A673 (cell line): Measurements from ENCODE around the gene COMT. TPM values are rescaled to one million over a fixed set of nuclear protein-coding genes. Genes with fewer than 3 reads are reported as not detected.

Experiments
- BruUV-seq: library from RNA; stranded (reverse); fragments of 400-500 nt; replicated peaks from 2 replicates; lab custom pipeline; 2021; lab: Mats Ljungman, UMichigan
- CTCF ChIA-PET: fragments of 300-600 bp; sonication (Branson Sonifier 250); formaldehyde crosslinking; loops from one replicate; lab custom pipeline; 2022; ENCODE audit warnings: antibody characterized with exemption; lab: Charles Lee
- POLR2A ChIA-PET: fragments of 300-600 bp; sonication (Branson Sonifier 250); formaldehyde crosslinking; loops from one replicate; lab custom pipeline; 2022; ENCODE audit warnings: antibody characterized with exemption; ENCODE audit not compliant: low non-redundant PET; lab: Charles Lee
- DNase-seq: peaks from one replicate; pipeline ENCODE4 v3.0.0-alpha.2; 2015; ENCODE audit warnings: low spot score
- H3K27ac ChIP-seq: fragments of 200-600 bp; sonication (generic); 2 replicates; pipeline ENCODE4 v1.5.1; 2016; ENCODE audit warnings: mixed run types, low read depth, mild to moderate bottlenecking, mixed read lengths, antibody characterized with exemption, low read length; ENCODE audit not compliant: poor library complexity, severe bottlenecking
- H3K27me3 ChIP-seq: fragments of 200-600 bp; sonication (generic); replicated peaks from 2 replicates; pipeline ENCODE4 v1.6.1; 2017; ENCODE audit warnings: mixed run types, low read depth, mild to moderate bottlenecking, mixed read lengths, antibody characterized with exemption, low read length; ENCODE audit not compliant: insufficient read depth, poor library complexity
- H3K36me3 ChIP-seq: fragments of 200-600 bp; sonication (generic); 2 replicates; pipeline ENCODE4 v1.6.1; 2016; ENCODE audit warnings: mixed run types, mild to moderate bottlenecking, mixed read lengths, antibody characterized with exemption, low read length; ENCODE audit not compliant: insufficient read depth, poor library complexity, severe bottlenecking
- H3K4me1 ChIP-seq: fragments of 200-600 bp; sonication (generic); 2 replicates; pipeline ENCODE4 v1.6.1; 2017; ENCODE audit warnings: mixed run types, mild to moderate bottlenecking, mixed read lengths, antibody characterized with exemption, low read length; ENCODE audit not compliant: insufficient read depth, poor library complexity, severe bottlenecking
- H3K4me3 ChIP-seq: fragments of 200-600 bp; sonication (generic); 2 replicates; pipeline ENCODE4 v1.5.1; 2016; ENCODE audit warnings: low read depth, mixed run types, mild to moderate bottlenecking, mixed read lengths, low read length; ENCODE audit not compliant: poor library complexity, severe bottlenecking
- H3K9me3 ChIP-seq: fragments of 200-600 bp; sonication (generic); 2 replicates; pipeline ENCODE4 v1.6.1; 2016; ENCODE audit warnings: mixed run types, low read depth, mild to moderate bottlenecking, mixed read lengths, antibody characterized with exemption, low read length; ENCODE audit not compliant: poor library complexity, severe bottlenecking
- CTCF ChIP-seq: fragments of 300-800, 200-600 bp; sonication (generic); conservative IDR thresholded peaks from 2 replicates; pipeline ENCODE4 v1.5.1; 2017; ENCODE audit warnings: low read depth, mild to moderate bottlenecking, antibody characterized with exemption, low read length, moderate library complexity, mixed read lengths
- EZH2 ChIP-seq: fragments of 200-600 bp; sonication (generic); IDR thresholded peaks from 2 replicates; pipeline ENCODE4 v1.6.1; 2017; ENCODE audit warnings: borderline replicate concordance, low read depth, mild to moderate bottlenecking, mixed read lengths, antibody characterized with exemption, low read length; ENCODE audit not compliant: poor library complexity, severe bottlenecking
- intact Hi-C: fragments of 100-400 bp; cut with micrococcal nuclease; formaldehyde crosslinking; loops from one replicate; pipeline ENCODE4 v1.10.0; 2022; ENCODE audit not compliant: unreplicated experiment
- total RNA-seq: library from RNA; stranded (reverse); gene quantifications from 2 replicates; pipeline ENCODE4 v1.2.3, GENCODE V29; 2021

COMT gene
- total RNA-seq, 1 experiment from 2014 or later = 87.8 TPM

GRCh38 chr22:19893363-19893762 is 48.2 kb upstream of the COMT start:
- BruUV-seq = no TSS peak
- intact Hi-C loops = no loop called here

GRCh38 chr22:19895160-19895849 is 46.3 kb upstream of the COMT start:
- H3K4me1 ChIP-seq = peaks cover 32% of the 10 kb centered on the region

More at GRCh38 chr22:19893363-19893762, 48.2 kb upstream of the COMT start:
- ChIA-PET CTCF (no interaction called here), POLR2A (no interaction called here)
- Histone ChIP-seq H3K36me3 (no peaks in the 10 kb centered on the region), H3K4me3 (no peak overlapping the region), H3K27ac (peak overlapping the region; percentile 82), H3K27me3 (no peaks in the 10 kb centered on the region), H3K9me3 (no peaks in the 10 kb centered on the region), H3K4me1 (peaks cover 38% of the 10 kb centered on the region)
- DNase-seq = no peak
- TF ChIP-seq CTCF (no peak), EZH2 (no peak)

GRCh38 chr22:19896665-19897355 is 44.8 kb upstream of the COMT start:
- TF ChIP-seq EZH2 = no peak
- TF ChIP-seq CTCF = no peak
- DNase-seq = no peak
- CTCF ChIA-PET = no interaction called here
- Histone ChIP-seq H3K27ac (no peak overlapping the region), H3K27me3 (no peaks in the 10 kb centered on the region), H3K4me3 (no peak overlapping the region), H3K9me3 (no peaks in the 10 kb centered on the region), H3K4me1 (peaks cover 20% of the 10 kb centered on the region), H3K36me3 (no peaks in the 10 kb centered on the region)
- intact Hi-C loops = no loop called here
- no TSS peak for BruUV-seq
- POLR2A ChIA-PET = no interaction called here

More at GRCh38 chr22:19895160-19895849, 46.3 kb upstream of the COMT start:
- intact Hi-C loops = no loop called here
- no peak for DNase-seq
- POLR2A ChIA-PET = no interaction called here
- H3K36me3 ChIP-seq = no peaks in the 10 kb centered on the region
- BruUV-seq = no TSS peak
- TF ChIP-seq CTCF (no peak), EZH2 (no peak)
- H3K4me3 ChIP-seq = no peak overlapping the region
- H3K27me3 ChIP-seq = no peaks in the 10 kb centered on the region
- CTCF ChIA-PET = no interaction called here
- no peak overlapping the region for H3K27ac ChIP-seq
- no peaks in the 10 kb centered on the region for H3K9me3 ChIP-seq
